CD4-positive, alpha-beta T cell treated with Interleukin-6 for 4 hours (primary cell): ENCODE measurements around the gene TWNK.
A peak's percentile ranks its signal among the peaks of the same experiment; 100 is the strongest.

Experiments used
- DNase-seq: peaks from one replicate; pipeline ENCODE4 v3.0.0-alpha.2; 2020; ENCODE audit warnings: mixed read lengths

The TWNK gene

GRCh38 chr10:100997360-100998182 is 10.2 kb downstream of the TWNK start:
- peak; percentile 73 for DNase-seq

- peak; percentile 80 for DNase-seq
These were observed 11.0 kb downstream of the TWNK start for GRCh38 chr10:100998183-100998990.

GRCh38 chr10:100998991-100999741 is 11.8 kb downstream of the TWNK start:
- peak; percentile 82 for DNase-seq

GRCh38 chr10:100999742-101000126 is 12.4 kb downstream of the TWNK start, which contains the start of gene LZTS2:
Gene LZTS2, plus strand, starts transcription at chr10:100999808. Its CDS starts 2,731 bp downstream, at chr10:101002539.
- no peak for DNase-seq

GRCh38 chr10:101000127-101000914 is 13.0 kb downstream of the TWNK start:
- DNase-seq: no peak

- DNase-seq: no peak
These were observed 13.7 kb downstream of the TWNK start for GRCh38 chr10:101000915-101001658.

GRCh38 chr10:101001659-101002035 is 14.3 kb downstream of the TWNK start:
- DNase-seq: no peak

- DNase-seq: no peak
These were observed 15.1 kb downstream of the TWNK start for GRCh38 chr10:101002456-101002855.

GRCh38 chr10:101003639-101004206 is 16.4 kb downstream of the TWNK start:
- DNase-seq: no peak

- DNase-seq: no peak
These were observed 18.0 kb downstream of the TWNK start for GRCh38 chr10:101005361-101005760.

GRCh38 chr10:101005869-101006567 is 18.7 kb downstream of the TWNK start:
- DNase-seq: no peak

GRCh38 chr10:101006593-101007098 is 19.3 kb downstream of the TWNK start:
- DNase-seq: no peak

GRCh38 chr10:101007099-101007711 is 19.9 kb downstream of the TWNK start:
- no peak for DNase-seq

- DNase-seq: no peak
These were observed 20.8 kb downstream of the TWNK start for GRCh38 chr10:101007915-101008822.

- no peak for DNase-seq
These were observed 21.6 kb downstream of the TWNK start for GRCh38 chr10:101008823-101009423.

GRCh38 chr10:101010329-101010728 is 23.0 kb downstream of the TWNK start:
- no peak for DNase-seq

GRCh38 chr10:101011517-101012423 is 24.4 kb downstream of the TWNK start:
- DNase-seq: no peak
